ENCODE data around the gene MAP3K15. TPM values are rescaled to one million over a fixed set of nuclear protein-coding genes. Genes with fewer than 3 reads are reported as not detected.

The MAP3K15 gene
- total RNA-seq, 1 donor from 2014 or later: 0.49 TPM

DNA sequence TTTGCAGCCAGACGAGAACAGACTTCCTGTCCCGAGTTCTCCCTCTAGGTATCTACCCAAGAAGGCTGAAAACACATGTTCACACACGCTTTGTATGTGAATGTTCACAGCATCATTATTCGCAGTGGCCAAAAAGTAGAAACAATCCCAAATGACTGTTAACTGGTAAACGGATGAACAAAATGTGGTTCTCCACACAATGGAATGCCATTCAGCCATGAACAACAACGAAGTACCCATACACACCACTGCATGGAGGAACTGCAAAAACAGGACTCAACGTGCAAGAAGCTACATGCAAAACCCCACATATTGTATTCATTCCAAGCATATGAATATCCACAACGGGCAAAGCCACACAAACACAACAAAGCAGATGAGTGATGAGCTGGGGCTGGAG is 126.6 kb downstream of the MAP3K15 start:
- DNase-seq: no peak

DNA sequence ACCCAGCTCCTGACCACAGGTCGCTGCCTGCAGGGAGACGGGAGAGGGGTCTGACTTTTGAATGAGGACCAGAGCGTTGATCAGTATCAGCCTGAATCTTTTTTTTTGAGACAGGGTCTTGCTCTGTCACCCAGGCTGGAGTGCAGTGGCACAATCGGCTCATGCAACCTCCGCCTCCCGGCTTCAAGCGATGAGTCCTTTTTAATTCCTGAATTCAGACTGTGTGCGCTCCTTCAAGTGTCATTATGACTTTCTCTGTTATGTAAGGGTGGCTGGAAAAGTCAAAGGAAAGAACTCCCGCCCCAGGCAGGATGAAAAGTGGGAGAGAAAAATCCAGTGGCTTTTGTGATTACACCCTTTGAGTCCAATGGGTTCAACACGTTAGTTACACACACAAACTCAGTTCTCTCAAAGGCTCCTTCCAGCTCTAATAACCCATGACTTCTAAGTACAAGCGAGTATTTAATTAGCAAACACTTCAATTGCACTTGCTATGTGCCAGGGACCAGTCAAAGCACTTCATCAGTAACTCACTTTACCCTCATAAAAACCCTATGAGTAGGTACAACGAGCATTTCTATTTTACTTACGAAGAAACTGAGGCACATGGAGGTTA is 127.1 kb downstream of the MAP3K15 start:
- no peak for DNase-seq

- no peak for DNase-seq
Observed at GRCh38 chrX:19386679-19387078, 128.6 kb downstream of the MAP3K15 start.

DNA sequence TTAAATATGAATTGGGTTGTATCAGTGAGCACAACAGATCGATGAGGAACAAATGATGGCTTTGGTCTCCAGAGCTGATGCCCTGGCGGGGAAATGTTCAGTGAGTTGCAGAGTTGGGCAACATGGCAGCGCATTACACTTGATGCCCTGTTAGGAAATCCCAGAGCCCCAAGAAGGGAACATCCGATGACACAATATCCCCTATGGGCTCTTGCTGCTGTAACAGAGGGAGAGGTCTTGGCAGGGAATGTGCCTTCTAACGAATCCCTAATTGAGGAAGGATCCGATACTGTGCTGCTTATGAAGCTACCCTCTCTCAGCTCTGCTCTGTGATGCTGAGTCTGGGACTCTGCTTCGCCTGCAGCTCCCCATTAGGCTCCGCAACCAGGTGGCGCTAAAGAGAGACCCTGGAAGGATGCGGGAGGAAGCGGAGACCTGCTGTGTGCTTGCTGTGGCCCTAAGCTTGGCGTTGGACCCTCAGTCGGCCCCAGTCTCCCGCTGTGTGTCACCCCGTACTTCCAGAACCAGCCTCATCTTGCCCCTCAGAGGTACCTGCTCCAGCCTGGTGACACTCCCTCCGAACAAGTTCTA is 132.7 kb downstream of the MAP3K15 start:
- DNase-seq: no peak

DNA sequence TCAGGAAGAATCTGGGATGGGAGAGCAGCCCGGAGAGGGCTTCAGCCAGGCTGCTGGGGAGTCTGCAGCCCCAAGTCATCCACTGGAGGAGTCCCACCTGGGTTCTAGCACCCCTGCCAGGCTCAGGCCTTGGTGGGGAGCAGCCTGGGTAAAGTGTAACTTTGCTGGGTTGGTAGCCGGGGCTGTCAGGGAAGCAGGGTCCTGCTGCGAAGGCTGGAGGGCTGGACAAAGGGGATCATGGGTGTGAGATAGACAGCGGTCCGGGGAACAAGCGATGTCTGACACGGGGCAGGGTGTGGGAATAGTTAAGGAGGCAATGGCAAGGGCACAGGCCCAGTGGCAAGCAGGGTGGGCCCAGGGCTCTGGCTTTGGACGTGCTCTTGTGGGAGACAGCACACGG is 134.0 kb downstream of the MAP3K15 start:
- no peak for DNase-seq

- no peak for DNase-seq
Observed at GRCh38 chrX:19377799-19378198, 137.5 kb downstream of the MAP3K15 start.

DNA sequence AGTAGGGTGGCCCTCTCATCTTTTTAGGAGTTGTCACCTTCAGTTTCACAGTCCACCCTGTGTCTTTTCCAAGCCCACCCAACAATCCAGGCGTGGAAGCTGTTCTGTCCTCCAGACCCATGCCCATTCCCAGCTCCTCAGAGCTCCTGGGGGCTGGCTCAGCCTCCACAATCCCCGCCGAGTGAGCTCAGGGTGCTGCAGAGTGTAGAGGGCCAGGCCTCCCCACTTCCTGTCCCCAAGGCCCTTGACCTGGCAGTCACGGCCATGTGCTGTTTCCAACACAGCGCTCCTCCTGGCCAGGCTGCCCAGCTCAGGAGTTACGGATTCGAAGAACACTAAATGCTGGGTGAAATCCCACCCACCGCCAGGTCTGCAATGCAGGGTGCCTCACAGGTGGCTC is 139.8 kb downstream of the MAP3K15 start:
- no peak for DNase-seq

DNA sequence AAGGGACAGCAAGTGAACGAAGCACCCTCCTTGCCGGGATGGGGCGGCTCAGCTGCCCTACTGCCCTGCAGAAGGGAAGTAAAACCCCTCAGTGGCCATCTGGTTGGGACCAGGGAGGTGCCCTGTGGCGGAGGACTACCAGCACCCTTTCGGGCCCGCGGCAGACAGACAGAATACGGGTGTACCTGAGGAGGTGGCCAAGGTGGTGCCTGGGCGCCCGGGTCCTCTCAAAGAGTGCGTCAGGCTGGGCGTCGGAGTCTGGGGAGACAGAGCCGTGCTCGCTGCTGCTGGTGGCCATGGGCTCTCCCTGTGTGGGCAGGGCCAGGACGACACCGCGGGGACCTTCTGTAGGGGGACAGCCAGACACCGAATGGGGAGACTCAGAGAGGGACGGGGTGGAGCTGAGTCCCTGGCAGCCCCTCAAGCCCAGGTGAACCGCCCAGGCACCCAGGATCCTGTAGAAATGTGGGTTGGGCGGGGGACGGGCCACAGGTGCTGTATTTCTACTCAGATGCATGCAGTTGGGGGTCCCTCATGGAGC is 141.9 kb downstream of the MAP3K15 start:
- DNase-seq: no peak

DNA sequence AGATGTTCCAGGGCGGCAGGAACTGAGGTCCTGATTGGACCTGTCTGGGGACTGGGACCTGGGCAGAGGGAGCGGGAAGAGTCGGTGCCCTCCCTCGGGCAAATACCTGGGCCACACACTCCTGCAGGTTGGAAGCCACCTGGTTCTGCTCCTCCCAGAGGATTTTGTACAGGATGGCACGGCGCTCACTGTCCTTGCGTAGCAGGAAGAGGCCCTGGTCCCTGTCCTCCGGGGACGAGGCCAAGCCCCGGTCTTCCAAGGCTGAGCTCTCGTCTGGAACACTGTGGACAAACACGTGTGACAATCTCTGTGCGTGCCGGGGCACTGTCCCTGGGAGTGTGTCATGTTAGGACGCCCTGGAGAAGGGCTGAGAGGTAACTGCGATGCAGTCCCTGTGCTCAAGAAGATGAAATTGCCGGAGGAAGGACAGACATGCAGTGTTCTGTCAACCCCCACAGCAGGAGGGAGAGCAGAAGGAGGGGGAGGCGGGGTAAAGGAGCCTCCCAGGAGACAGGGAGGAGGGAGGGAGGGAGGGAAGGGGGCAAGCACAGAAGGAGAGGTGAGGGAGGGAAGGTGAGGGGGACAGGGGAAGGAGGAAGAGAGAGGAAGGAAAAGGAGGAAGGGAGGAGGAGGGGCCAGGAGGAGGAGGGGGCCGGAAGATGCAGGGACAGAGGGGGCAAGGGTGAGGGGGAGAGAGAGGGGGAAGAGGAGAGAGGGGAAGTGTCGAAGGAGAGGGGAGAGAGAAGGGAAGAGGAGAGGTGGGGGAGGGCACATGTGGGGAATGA is 142.6 kb downstream of the MAP3K15 start:
- no peak for DNase-seq

- peak; percentile 20 for DNase-seq
Observed at GRCh38 chrX:19372170-19372546, 143.2 kb downstream of the MAP3K15 start.

- DNase-seq: no peak
Observed at GRCh38 chrX:19370061-19370460, 145.2 kb downstream of the MAP3K15 start.

DNA sequence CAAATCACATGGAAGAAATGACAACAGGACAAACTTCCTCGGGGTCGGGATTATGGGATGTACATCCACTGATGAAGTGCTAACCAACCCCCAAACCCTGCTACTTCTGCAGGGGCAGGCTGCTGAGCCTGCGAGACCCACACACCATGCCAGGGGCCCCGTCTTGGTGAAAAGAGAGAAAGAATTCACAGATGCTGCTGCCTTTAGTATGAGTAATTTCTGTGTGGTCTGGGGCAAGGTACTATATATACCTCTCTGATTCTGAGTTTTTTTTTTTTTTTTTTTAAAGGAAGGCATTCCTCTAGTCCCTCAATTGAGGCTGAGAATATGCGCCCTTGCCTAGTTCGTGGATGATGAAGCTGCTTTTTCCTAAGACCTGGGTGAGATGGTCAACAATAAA is 146.7 kb downstream of the MAP3K15 start:
- DNase-seq: no peak

GRCh38 chrX:19361701-19362100 is 153.6 kb downstream of the MAP3K15 start:
- DNase-seq: no peak

GRCh38 chrX:19360903-19361302 is 154.4 kb downstream of the MAP3K15 start:
- no peak for DNase-seq

- no peak for DNase-seq
Observed at GRCh38 chrX:19358521-19358920, 156.8 kb downstream of the MAP3K15 start.

GRCh38 chrX:19354625-19355024 is 160.7 kb downstream of the MAP3K15 start:
- DNase-seq: no peak

DNA sequence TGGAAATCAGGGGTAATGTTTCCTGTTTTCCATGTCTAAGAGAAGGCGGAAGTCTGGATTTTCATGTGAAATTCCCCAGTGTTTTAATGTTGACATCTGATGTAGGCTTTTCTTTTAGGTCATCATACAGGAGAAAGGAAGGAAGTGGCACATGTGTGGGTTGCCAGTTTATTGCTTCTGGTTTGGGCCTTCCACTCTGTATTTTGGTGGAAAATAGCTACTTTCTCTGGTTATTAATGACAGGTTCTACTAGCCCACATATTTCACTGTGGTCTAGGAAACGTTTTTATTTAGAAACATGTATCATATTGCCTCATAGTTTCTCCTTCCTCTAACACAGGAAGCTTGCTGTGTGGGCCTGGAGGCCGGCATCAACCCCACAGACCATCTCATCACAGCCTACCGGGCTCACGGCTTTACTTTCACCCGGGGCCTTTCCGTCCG is 164.3 kb downstream of the MAP3K15 start:
- DNase-seq: no peak

- no peak for DNase-seq
Observed at GRCh38 chrX:19349264-19349663, 166.0 kb downstream of the MAP3K15 start.

DNA sequence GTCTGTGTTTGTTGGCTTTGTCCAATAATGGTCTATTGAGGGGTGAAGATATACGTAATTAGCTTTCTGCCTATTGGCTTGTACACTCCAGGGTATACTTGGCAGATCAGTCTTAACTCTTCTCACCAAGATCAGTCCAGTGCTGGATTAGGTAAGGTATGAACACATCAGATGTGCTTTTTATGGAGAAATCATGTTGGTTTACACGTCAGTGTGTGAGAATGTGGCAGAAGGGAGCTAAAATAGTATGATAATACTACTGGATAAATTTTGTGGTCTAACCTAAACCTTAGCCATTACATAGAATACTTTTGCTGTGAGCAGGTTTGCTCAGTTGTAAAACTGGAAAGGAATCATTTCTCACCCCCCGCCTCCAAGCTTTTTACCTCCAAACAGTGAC is 167.4 kb downstream of the MAP3K15 start:
- no peak for DNase-seq

- no peak for DNase-seq
Observed at GRCh38 chrX:19344661-19345060, 170.6 kb downstream of the MAP3K15 start.

- DNase-seq: peak; percentile 83
Observed at GRCh38 chrX:19343535-19344408, 171.5 kb downstream of the MAP3K15 start, which contains the start of gene PDHA1. Gene PDHA1, plus strand, starts transcription at chrX:19343927. Its CDS starts 111 bp downstream, at chrX:19344038.

GRCh38 chrX:19343085-19343534 is 172.2 kb downstream of the MAP3K15 start:
- no peak for DNase-seq

Measured in skin of body (tissue), 2 donors.